H7 (cell line): ENCODE results near the gene PDE11A. TPM values are rescaled to one million over a fixed set of nuclear protein-coding genes. Genes with fewer than 3 reads are reported as not detected.

Source experiments
- DNase-seq: peaks from one replicate; pipeline ENCODE4 v3.0.0; 2012
- H3K27me3 ChIP-seq: 2 replicates; pipeline ENCODE4 v1.6.0; 2011; ENCODE audit warnings: mild to moderate bottlenecking, low read length; ENCODE audit not compliant: control insufficient read depth, insufficient read depth
- H3K36me3 ChIP-seq: replicated peaks from 2 replicates; pipeline ENCODE4 v1.5.1; 2011; ENCODE audit warnings: low read length; ENCODE audit not compliant: control insufficient read depth, insufficient read depth
- H3K4me3 ChIP-seq: 2 replicates; pipeline ENCODE4 v1.5.1; 2011; ENCODE audit warnings: low read depth, mild to moderate bottlenecking, control low read depth, low read length, moderate library complexity; ENCODE audit not compliant: insufficient read depth
- total RNA-seq: library from RNA; depleted of rRNA; stranded (reverse); fragments of >200 nt; shearing (Covaris generic); gene quantifications from 2 replicates; pipeline ENCODE4 v1.2.3, GENCODE V29; 2014

The PDE11A gene
- total RNA-seq, 1 experiment from 2014 or later, result 1.2 TPM

GRCh38 chr2:177604271-177605065 lies 468.1 kb downstream of the PDE11A start:
- H3K4me3 ChIP-seq, result no peak overlapping the region
- H3K36me3 ChIP-seq, result no peaks in the 10 kb centered on the region
- no peaks in the 10 kb centered on the region for H3K27me3 ChIP-seq
- peak; percentile 60 for DNase-seq

DNA sequence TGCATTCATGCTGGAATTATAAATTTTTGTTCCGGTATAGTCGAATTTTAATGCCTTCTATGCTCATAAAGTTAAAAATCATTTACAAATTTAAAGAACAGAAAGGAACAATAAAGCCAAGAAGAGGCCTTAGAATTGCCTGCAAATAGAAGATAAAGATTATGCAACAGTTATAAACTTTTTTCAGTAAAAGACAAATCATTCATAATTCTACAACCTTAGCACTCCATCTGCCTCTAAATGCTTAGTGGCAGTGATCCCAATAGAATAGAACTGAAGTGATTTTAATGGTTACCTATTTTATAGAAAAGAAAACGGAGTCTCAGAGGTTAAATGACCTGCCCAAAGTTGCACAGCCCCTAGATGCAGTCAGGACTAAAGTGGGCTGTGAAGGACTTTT lies 468.8 kb downstream of the PDE11A start:
- Histone ChIP-seq H3K27me3 (no peaks in the 10 kb centered on the region), H3K4me3 (no peak overlapping the region), H3K36me3 (no peaks in the 10 kb centered on the region)
- DNase-seq, result no peak

DNA sequence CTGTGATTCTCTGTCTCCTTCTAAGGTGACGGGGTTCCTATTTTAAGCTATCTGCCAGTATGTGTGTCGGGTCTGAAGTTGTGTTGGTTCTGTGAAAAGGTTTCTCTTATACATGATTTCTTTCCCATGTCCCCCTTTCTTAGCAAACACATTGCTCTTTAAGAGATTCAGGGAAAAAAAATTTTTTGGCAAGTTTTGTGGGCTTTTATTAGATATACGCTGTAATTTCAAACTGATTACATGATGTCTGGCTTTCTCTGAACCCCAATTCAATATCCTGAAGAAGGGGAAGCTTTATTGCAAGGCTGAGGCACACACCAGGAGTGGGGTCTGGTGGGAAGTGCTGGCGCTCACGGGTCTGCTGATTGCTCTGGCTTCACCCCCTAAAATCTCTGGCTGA lies 469.4 kb downstream of the PDE11A start:
- no peak overlapping the region for H3K4me3 ChIP-seq
- no peaks in the 10 kb centered on the region for H3K36me3 ChIP-seq
- DNase-seq, result no peak
- no peaks in the 10 kb centered on the region for H3K27me3 ChIP-seq

- H3K36me3 ChIP-seq, result no peaks in the 10 kb centered on the region
- no peaks in the 10 kb centered on the region for H3K27me3 ChIP-seq
- H3K4me3 ChIP-seq, result no peak overlapping the region
- DNase-seq, result no peak
Observed at GRCh38 chr2:177602611-177603164, 469.9 kb downstream of the PDE11A start.

DNA sequence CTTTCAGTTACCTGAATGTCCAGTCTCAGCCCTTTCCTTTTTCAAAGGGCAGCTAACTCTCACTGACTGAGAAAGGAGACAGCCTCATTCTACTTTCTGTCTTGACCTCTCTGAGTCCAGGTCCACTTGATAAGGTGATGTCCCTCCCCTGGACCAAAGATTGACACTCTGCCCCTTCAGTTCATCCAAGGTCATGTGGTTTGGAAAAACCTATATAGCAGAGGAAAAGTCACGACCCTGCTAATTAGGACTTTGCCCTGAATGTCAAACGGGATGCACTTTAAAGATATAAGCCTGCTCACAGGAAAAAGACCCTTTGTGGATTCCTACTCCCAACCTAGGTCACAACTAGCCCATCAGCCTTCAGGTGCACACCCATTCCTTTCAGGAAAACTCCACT lies 471.7 kb downstream of the PDE11A start:
- no peak for DNase-seq
- Histone ChIP-seq H3K27me3 (no peaks in the 10 kb centered on the region), H3K4me3 (no peak overlapping the region), H3K36me3 (no peaks in the 10 kb centered on the region)

DNA sequence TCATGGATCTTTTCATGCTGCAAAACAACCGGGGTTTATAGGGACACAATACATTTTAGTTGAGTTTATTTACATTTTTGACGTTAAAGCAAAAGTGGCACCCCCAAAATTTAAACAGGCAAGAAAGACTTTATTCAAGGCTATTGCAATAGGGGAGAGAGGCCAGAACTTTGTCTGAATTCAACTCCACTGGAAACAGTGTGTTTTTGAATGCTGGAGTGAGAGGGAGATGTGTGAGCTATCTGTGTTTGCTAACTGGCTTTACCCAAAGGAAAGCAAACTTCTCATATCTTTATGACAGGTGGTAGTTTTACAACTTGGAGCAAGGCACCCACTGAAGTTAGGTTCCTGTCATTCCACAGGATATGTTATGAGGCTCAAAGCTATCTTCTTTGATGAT lies 472.6 kb downstream of the PDE11A start:
- no peak for DNase-seq
- no peaks in the 10 kb centered on the region for H3K36me3 ChIP-seq
- no peak overlapping the region for H3K4me3 ChIP-seq
- H3K27me3 ChIP-seq, result no peaks in the 10 kb centered on the region; the same call in 1 of the 2 replicates

DNA sequence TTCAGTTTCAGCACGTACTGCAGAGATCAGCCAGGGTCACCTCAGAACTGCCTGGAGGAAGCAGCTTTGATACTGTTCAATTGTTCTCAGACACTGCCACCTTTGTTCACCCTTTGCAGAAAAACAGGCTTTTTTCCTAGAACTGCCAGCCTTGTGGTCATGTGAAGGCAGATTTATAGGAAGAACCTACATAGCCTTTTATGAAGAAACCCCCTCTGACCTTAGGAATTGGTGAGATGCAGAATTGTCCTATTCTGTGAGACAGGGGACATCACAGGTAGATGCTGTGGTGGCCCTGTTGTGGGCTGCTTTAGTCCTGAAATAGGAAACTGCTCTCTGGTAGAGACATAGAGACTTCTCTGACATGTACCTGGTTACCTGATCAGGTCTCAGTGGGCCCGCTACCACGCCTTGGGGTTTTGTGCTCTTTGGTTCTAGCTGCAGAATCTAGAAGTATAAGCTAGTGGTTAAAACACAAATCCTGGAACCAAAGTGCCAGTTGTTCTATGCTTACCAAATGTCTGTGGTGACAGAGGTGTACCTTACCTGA lies 473.4 kb downstream of the PDE11A start:
- Histone ChIP-seq H3K36me3 (no peaks in the 10 kb centered on the region), H3K27me3 (no peaks in the 10 kb centered on the region; the same call in 1 of the 2 replicates), H3K4me3 (no peak overlapping the region)
- no peak for DNase-seq

- Histone ChIP-seq H3K4me3 (no peak overlapping the region), H3K27me3 (no peaks in the 10 kb centered on the region; the same call in 1 of the 2 replicates), H3K36me3 (no peaks in the 10 kb centered on the region)
- no peak for DNase-seq
Observed at GRCh38 chr2:177598326-177599138, 474.0 kb downstream of the PDE11A start.

DNA sequence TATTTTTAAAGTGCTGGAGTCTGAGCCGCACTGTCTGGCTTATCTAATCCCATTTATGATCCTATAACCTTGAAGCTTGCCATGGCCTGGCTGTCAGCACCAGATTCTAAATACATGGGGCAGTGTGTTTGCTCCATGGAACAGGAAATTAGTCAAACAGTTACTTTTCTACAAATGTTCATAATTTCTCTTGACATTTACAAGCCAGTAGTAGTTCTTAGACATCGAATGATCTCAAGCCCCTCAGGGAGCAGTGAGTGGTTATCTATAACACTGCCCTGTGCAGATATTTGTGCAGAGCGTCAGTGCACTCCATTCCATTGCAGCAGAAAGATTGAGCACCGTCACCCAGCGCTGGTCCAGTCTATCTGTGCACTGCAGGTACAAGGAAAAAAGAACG lies 474.8 kb downstream of the PDE11A start:
- DNase-seq, result no peak
- no peak overlapping the region for H3K4me3 ChIP-seq
- H3K27me3 ChIP-seq, result no peaks in the 10 kb centered on the region; the same call in 1 of the 2 replicates
- no peaks in the 10 kb centered on the region for H3K36me3 ChIP-seq

- Histone ChIP-seq H3K27me3 (no peaks in the 10 kb centered on the region; the same call in 1 of the 2 replicates), H3K4me3 (no peak overlapping the region), H3K36me3 (no peaks in the 10 kb centered on the region)
- no peak for DNase-seq
Observed at GRCh38 chr2:177596866-177597265, 475.7 kb downstream of the PDE11A start.

DNA sequence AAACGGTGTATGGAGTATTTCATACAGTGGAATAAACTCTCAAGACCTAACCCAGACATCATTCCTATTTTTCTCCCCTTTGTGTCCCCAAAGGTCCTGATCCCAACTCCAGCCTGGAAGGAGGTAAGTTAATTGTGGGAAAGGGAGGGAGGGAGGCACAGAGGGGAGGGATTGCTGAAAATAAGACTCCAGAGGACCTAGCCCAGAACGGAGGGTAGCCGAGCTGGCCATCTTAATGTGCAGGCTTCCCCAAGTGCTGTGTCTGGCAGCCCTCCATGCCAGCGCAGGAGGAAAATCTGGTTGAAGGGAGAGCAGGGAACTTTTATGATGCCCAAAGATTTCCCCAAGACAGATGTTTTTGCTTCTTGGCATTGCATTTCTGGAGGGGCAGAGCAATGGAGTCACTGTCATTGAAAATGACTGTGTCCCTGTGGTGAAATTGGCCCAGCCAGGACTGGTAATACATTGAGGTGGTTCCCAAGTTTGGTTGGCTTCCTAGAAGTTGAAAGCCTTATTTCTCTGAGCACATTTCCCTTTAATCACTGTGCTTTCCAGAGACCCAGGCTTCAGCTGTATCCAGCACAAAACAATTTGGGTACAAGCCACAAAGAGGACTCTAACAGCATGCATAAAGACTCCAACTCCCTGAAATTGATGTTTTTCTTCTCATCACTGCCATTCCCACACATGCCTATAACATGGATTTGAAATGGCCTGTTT lies 477.3 kb downstream of the PDE11A start:
- DNase-seq, result no peak
- no peaks in the 10 kb centered on the region; the same call in 1 of the 2 replicates for H3K27me3 ChIP-seq
- H3K36me3 ChIP-seq, result no peaks in the 10 kb centered on the region
- H3K4me3 ChIP-seq, result no peak overlapping the region

- DNase-seq, result no peak
- Histone ChIP-seq H3K27me3 (no peaks in the 10 kb centered on the region; the same call in 1 of the 2 replicates), H3K36me3 (no peaks in the 10 kb centered on the region), H3K4me3 (no peak overlapping the region)
Observed at GRCh38 chr2:177593402-177593801, 479.2 kb downstream of the PDE11A start.

GRCh38 chr2:177592945-177593344 lies 479.6 kb downstream of the PDE11A start:
- no peaks in the 10 kb centered on the region for H3K36me3 ChIP-seq
- H3K27me3 ChIP-seq, result no peaks in the 10 kb centered on the region; the same call in 1 of the 2 replicates
- H3K4me3 ChIP-seq, result no peak overlapping the region
- DNase-seq, result no peak

GRCh38 chr2:177592397-177592796 lies 480.2 kb downstream of the PDE11A start:
- Histone ChIP-seq H3K27me3 (no peaks in the 10 kb centered on the region; the same call in 1 of the 2 replicates), H3K4me3 (no peak overlapping the region), H3K36me3 (no peaks in the 10 kb centered on the region)
- DNase-seq, result no peak
